ENCODE data around the gene HMX3. TPM values are rescaled to one million over a fixed set of nuclear protein-coding genes. Genes with fewer than 3 reads are reported as not detected.

Gene HMX3
- total RNA-seq, 1 experiment from 2014 or later, result not detected

- peak; percentile 76 for DNase-seq
Measured at GRCh38 chr10:123149568-123150270, 13.9 kb downstream of the HMX3 start.

GRCh38 chr10:123150271-123150985, 14.7 kb downstream of the HMX3 start:
- Histone ChIP-seq H3K27me3 (ENCODE audit: control insufficient read depth, insufficient read depth, low read length) (peaks cover 75% of the 10 kb centered on the region), H3K36me3 (replicated peaks; ENCODE audit: control insufficient read depth, insufficient read depth, low read length) (peaks cover under 1% of the 10 kb centered on the region), H3K4me3 (ENCODE audit: insufficient read depth, low read depth, low read length) (peak overlapping the region; percentile 48)
- peak; percentile 76 for DNase-seq

More at GRCh38 chr10:123149568-123150270, 13.9 kb downstream of the HMX3 start:
- Histone ChIP-seq H3K27me3 (ENCODE audit: control insufficient read depth, insufficient read depth, low read length) (peaks cover 82% of the 10 kb centered on the region), H3K4me3 (ENCODE audit: insufficient read depth, low read depth, low read length) (peak overlapping the region; percentile 32), H3K36me3 (replicated peaks; ENCODE audit: control insufficient read depth, insufficient read depth, low read length) (no peaks in the 10 kb centered on the region)

GRCh38 chr10:123150986-123151736, 15.4 kb downstream of the HMX3 start:
- peaks cover 68% of the 10 kb centered on the region for H3K27me3 ChIP-seq (ENCODE audit: control insufficient read depth, insufficient read depth, low read length)
- peaks cover 4% of the 10 kb centered on the region for H3K36me3 ChIP-seq (replicated peaks; ENCODE audit: control insufficient read depth, insufficient read depth, low read length)
- peak; percentile 81 for DNase-seq
- H3K4me3 ChIP-seq (ENCODE audit: insufficient read depth, low read depth, low read length), result peak overlapping the region; percentile 48

GRCh38 chr10:123151737-123152135, 16.0 kb downstream of the HMX3 start:
- no peak overlapping the region for H3K4me3 ChIP-seq (ENCODE audit: insufficient read depth, low read depth, low read length)
- no peak for DNase-seq
- H3K27me3 ChIP-seq (ENCODE audit: control insufficient read depth, insufficient read depth, low read length), result peaks cover 62% of the 10 kb centered on the region
- H3K36me3 ChIP-seq (replicated peaks; ENCODE audit: control insufficient read depth, insufficient read depth, low read length), result peaks cover 9% of the 10 kb centered on the region

- peaks cover 43% of the 10 kb centered on the region for H3K27me3 ChIP-seq (ENCODE audit: control insufficient read depth, insufficient read depth, low read length)
- DNase-seq, result peak; percentile 9
- peaks cover 16% of the 10 kb centered on the region for H3K36me3 ChIP-seq (replicated peaks; ENCODE audit: control insufficient read depth, insufficient read depth, low read length)
- no peak overlapping the region for H3K4me3 ChIP-seq (ENCODE audit: insufficient read depth, low read depth, low read length)
Measured at GRCh38 chr10:123153486-123154091, 17.8 kb downstream of the HMX3 start.

GRCh38 chr10:123154092-123154710, 18.4 kb downstream of the HMX3 start, which contains the start of gene BUB3:
Gene BUB3, plus strand, starts transcription at chr10:123154402. Its CDS starts 516 bp downstream, at chr10:123154918.
- Histone ChIP-seq H3K36me3 (replicated peaks; ENCODE audit: control insufficient read depth, insufficient read depth, low read length) (peaks cover 16% of the 10 kb centered on the region), H3K4me3 (ENCODE audit: insufficient read depth, low read depth, low read length) (peak within 1 kb of the TSS; percentile 99), H3K27me3 (ENCODE audit: control insufficient read depth, insufficient read depth, low read length) (peaks cover 37% of the 10 kb centered on the region)
- peak; percentile 97 for DNase-seq

GRCh38 chr10:123154711-123155505, 19.1 kb downstream of the HMX3 start:
- H3K27me3 ChIP-seq (ENCODE audit: control insufficient read depth, insufficient read depth, low read length), result peaks cover 30% of the 10 kb centered on the region
- peak; percentile 91 for DNase-seq

GRCh38 chr10:123156078-123156477, 20.3 kb downstream of the HMX3 start:
- no peak for DNase-seq
- Histone ChIP-seq H3K27me3 (ENCODE audit: control insufficient read depth, insufficient read depth, low read length) (peaks cover 19% of the 10 kb centered on the region), H3K36me3 (replicated peaks; ENCODE audit: control insufficient read depth, insufficient read depth, low read length) (peaks cover 20% of the 10 kb centered on the region), H3K4me3 (ENCODE audit: insufficient read depth, low read depth, low read length) (no peak overlapping the region)

More at GRCh38 chr10:123154711-123155505, 19.1 kb downstream of the HMX3 start:
- H3K36me3 ChIP-seq (replicated peaks; ENCODE audit: control insufficient read depth, insufficient read depth, low read length), result peaks cover 16% of the 10 kb centered on the region
- peak overlapping the region; percentile 99 for H3K4me3 ChIP-seq (ENCODE audit: insufficient read depth, low read depth, low read length)

- Histone ChIP-seq H3K4me3 (ENCODE audit: insufficient read depth, low read depth, low read length) (no peak overlapping the region), H3K36me3 (replicated peaks; ENCODE audit: control insufficient read depth, insufficient read depth, low read length) (peaks cover 23% of the 10 kb centered on the region), H3K27me3 (ENCODE audit: control insufficient read depth, insufficient read depth, low read length) (peaks cover 8% of the 10 kb centered on the region)
- DNase-seq, result no peak
Measured at GRCh38 chr10:123157210-123157609, 21.4 kb downstream of the HMX3 start.

- DNase-seq, result no peak
- H3K27me3 ChIP-seq (ENCODE audit: control insufficient read depth, insufficient read depth, low read length), result no peaks in the 10 kb centered on the region
- H3K36me3 ChIP-seq (replicated peaks; ENCODE audit: control insufficient read depth, insufficient read depth, low read length), result peaks cover 33% of the 10 kb centered on the region
- no peak overlapping the region for H3K4me3 ChIP-seq (ENCODE audit: insufficient read depth, low read depth, low read length)
Measured at GRCh38 chr10:123158682-123159081, 22.9 kb downstream of the HMX3 start.

GRCh38 chr10:123160311-123160980, 24.7 kb downstream of the HMX3 start:
- no peak for DNase-seq
- Histone ChIP-seq H3K36me3 (replicated peaks; ENCODE audit: control insufficient read depth, insufficient read depth, low read length) (peaks cover 32% of the 10 kb centered on the region), H3K4me3 (ENCODE audit: insufficient read depth, low read depth, low read length) (no peak overlapping the region), H3K27me3 (ENCODE audit: control insufficient read depth, insufficient read depth, low read length) (no peaks in the 10 kb centered on the region)

GRCh38 chr10:123164319-123164718, 28.5 kb downstream of the HMX3 start:
- no peaks in the 10 kb centered on the region for H3K27me3 ChIP-seq (ENCODE audit: control insufficient read depth, insufficient read depth, low read length)
- H3K36me3 ChIP-seq (replicated peaks; ENCODE audit: control insufficient read depth, insufficient read depth, low read length), result peaks cover 19% of the 10 kb centered on the region
- H3K4me3 ChIP-seq (ENCODE audit: insufficient read depth, low read depth, low read length), result no peak overlapping the region
- no peak for DNase-seq
